Tibial nerve (tissue), 4 donors: ENCODE measurements around the gene PAIP2. TPM values are rescaled to one million over a fixed set of nuclear protein-coding genes. Genes with fewer than 3 reads are reported as not detected.

Experiments
- DNase-seq, 2 donors: peaks; one replicate each; pipeline ENCODE4 v3.0.0-alpha.2; 2019; ENCODE audit warnings: low spot score in 2 of 2
- H3K27ac ChIP-seq, 4 donors: fragments of 200-600 bp; sonication (generic) in 3 of 4; one replicate each; pipeline ENCODE4 v1.5.1; 2017 to 2019; ENCODE audit warnings: mild to moderate bottlenecking in 1 of 4
- H3K27me3 ChIP-seq, 2 donors: fragments of 200-600 bp; sonication (generic) in 1 of 2; one replicate each; pipeline versions ENCODE4 v1.5.1 to v1.6.0; 2017 to 2019
- H3K36me3 ChIP-seq, 3 donors: fragments of 200-600 bp; sonication (generic); one replicate each; pipeline ENCODE4 v1.5.1; 2018 to 2019
- H3K4me1 ChIP-seq, 4 donors: fragments of 200-600 bp; sonication (generic) in 3 of 4; one replicate each; pipeline ENCODE4 v1.5.1; 2017 to 2019
- H3K4me3 ChIP-seq, 4 donors: fragments of 200-600 bp; sonication (generic) in 3 of 4; one replicate each; pipeline ENCODE4 v1.5.1; 2017 to 2019; ENCODE audit warnings: mild to moderate bottlenecking in 1 of 4, moderate library complexity in 1 of 4
- H3K9me3 ChIP-seq, 4 donors: fragments of 200-600 bp; sonication (generic) in 3 of 4; one replicate each; pipeline ENCODE4 v1.5.1; 2017 to 2019
- EP300 ChIP-seq, 2 donors: sonication (generic); formaldehyde crosslinking; IDR thresholded peaks; one replicate each; pipeline ENCODE4 v1.6.1; 2017; ENCODE audit warnings: antibody characterized with exemption in 2 of 2, mild to moderate bottlenecking in 1 of 2
- POLR2A ChIP-seq, 2 donors: fragments of 450-650 bp; IDR thresholded peaks; one replicate each; pipeline ENCODE4 v1.6.1; 2017; ENCODE audit warnings: antibody characterized with exemption in 2 of 2, mild to moderate bottlenecking in 2 of 2, moderate library complexity in 2 of 2
- WGBS, 2 donors: methylation state at CpG; one replicate each; pipeline ENCODE4 v1.1.5; 2018; 5-methylcytosine and 5-hydroxymethylcytosine counted together
- total RNA-seq, 4 donors: library from RNA; depleted of rRNA; stranded (reverse); fragments of >200 nt; gene quantifications; one replicate each; pipeline ENCODE4 v1.1.0, GENCODE V29; 2016
- TF ChIP-seq, protein P1 (sequence below), 5 experiments: fragments of 200-600 bp in 3 of 5; fragments of 450-650 bp in 2 of 5; sonication (generic) in 3 of 5; IDR thresholded peaks; one replicate each; pipeline ENCODE4 v1.5.1; 2016 to 2019; ENCODE audit warnings: antibody characterized with exemption in 5 of 5, mild to moderate bottlenecking in 3 of 5, moderate library complexity in 2 of 5

PAIP2 gene
- total RNA-seq, 4 donors from 2014 or later: 70.6 to 99.2 (median 87.3) TPM

DNA sequence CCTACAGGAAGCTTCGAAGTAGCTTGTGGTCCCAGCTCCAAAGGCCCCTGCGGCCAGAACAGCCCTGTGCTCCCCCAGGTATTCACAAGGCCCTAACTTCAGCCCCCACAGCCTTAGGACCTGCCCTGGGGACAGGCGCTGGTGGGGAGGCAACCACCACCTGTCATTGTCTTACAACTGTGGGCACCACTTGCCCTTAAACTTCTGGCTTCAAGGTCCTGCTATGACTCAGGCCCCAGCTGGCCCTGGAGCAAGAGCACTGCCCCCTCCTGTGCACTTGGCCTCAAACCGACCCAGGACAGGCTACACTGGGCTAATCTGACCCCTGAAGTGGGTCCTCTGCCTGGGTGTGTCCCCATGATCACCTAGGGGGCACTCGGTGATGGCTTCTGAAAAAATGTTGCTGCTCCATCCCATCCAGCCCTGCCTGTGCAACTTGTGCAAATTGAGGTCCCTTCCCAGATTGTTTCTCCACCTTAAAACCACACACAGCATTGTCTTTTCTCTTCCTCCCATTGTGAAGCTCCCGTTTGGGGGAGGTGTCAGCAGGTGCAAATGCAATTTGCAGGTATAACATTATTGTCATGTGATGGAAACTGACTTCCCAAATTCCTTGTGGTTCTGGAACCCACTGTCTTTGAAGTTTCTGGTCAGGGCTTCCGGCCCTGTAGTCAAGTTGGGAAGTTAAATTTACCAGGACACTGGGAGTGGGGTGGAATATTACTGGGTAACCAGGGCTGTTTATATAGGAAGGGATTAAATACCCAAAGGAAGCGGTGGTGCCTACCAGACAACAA is 54.4 kb downstream of the PAIP2 start:
- Histone ChIP-seq H3K27me3 (peaks cover 0 to 35% of the 10 kb centered on the region in 2 donors), H3K4me1 (peaks cover 0 to 40% (median 15%) of the 10 kb centered on the region in 4 donors), H3K4me3 (no peak overlapping the region), H3K27ac (no peak overlapping the region), H3K36me3 (no peaks in the 10 kb centered on the region), H3K9me3 (no peaks in the 10 kb centered on the region)
- DNase-seq: no peak
- 87 to 89% methylated on average over 7 to 8 of the region's 8 CpGs for WGBS, 2 donors
- no peak for TF ChIP-seq POLR2A (IDR thresholded peaks at IDR 0.05)
- no peak for TF ChIP-seq EP300 (IDR thresholded peaks at IDR 0.05)
- TF ChIP-seq, protein P1, sequence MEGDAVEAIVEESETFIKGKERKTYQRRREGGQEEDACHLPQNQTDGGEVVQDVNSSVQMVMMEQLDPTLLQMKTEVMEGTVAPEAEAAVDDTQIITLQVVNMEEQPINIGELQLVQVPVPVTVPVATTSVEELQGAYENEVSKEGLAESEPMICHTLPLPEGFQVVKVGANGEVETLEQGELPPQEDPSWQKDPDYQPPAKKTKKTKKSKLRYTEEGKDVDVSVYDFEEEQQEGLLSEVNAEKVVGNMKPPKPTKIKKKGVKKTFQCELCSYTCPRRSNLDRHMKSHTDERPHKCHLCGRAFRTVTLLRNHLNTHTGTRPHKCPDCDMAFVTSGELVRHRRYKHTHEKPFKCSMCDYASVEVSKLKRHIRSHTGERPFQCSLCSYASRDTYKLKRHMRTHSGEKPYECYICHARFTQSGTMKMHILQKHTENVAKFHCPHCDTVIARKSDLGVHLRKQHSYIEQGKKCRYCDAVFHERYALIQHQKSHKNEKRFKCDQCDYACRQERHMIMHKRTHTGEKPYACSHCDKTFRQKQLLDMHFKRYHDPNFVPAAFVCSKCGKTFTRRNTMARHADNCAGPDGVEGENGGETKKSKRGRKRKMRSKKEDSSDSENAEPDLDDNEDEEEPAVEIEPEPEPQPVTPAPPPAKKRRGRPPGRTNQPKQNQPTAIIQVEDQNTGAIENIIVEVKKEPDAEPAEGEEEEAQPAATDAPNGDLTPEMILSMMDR (IDR thresholded peaks at IDR 0.05): no peak

DNA sequence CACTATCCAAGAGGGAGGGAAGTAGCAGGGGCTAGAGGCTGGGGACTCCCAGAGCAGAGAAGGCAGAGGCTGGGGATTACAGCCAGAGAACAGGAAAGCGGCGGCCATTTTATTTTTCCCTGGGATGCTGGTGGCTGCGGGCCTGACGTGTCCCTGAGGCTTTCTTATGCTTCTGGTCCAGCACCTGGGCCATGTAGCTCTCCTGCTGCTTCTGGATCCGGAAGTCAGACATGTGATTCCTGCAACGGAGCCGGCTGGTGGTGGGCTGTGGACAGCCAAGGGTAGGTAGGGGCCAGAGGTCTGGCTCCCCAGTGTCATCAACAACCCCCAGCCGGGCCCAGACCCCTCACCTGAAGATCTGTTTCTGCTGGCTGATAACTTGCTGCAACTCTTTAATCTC is 55.0 kb downstream of the PAIP2 start:
- H3K4me1 ChIP-seq: peaks cover 0 to 38% (median 12%) of the 10 kb centered on the region in 4 donors

DNA sequence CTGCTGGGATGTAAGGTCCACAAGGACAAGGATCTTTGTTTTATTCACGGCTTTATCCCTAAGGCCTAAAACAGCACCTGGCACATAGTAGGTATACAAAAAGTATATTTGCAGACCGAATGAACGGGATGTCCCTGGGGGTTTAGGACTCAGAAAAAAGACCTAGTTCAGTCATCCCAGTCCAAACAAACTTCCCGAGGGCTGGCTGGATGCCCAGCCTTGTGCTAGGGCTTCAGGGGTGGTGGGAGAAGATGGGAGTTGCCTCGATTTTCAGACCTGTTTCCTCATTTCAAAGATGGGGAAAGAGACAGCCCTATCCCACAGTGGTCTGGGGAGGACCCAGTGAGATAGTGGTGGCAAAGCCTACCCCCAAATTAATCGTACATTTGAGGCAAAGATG is 56.3 kb downstream of the PAIP2 start:
- DNase-seq: no peak
- Histone ChIP-seq H3K4me3 (no peak overlapping the region), H3K27me3 (peaks cover 0 to 30% of the 10 kb centered on the region in 2 donors), H3K4me1 (peaks cover 0 to 27% (median 10%) of the 10 kb centered on the region in 4 donors), H3K36me3 (no peaks in the 10 kb centered on the region), H3K9me3 (no peaks in the 10 kb centered on the region), H3K27ac (no peak overlapping the region)
- no peak for TF ChIP-seq EP300 (IDR thresholded peaks at IDR 0.05)
- no peak for TF ChIP-seq POLR2A (IDR thresholded peaks at IDR 0.05)
- TF ChIP-seq, protein P1 (IDR thresholded peaks at IDR 0.05): no peak
- 47 to 48% methylated on average over 6 of the region's 6 CpGs for WGBS, 2 donors

More for the DNA sequence above, 55.0 kb downstream of the PAIP2 start:
- Histone ChIP-seq H3K27ac (no peak overlapping the region), H3K36me3 (no peaks in the 10 kb centered on the region), H3K9me3 (no peaks in the 10 kb centered on the region), H3K4me3 (no peak overlapping the region), H3K27me3 (peaks cover 0 to 35% of the 10 kb centered on the region in 2 donors)
- no peak for DNase-seq
- WGBS, 2 donors: 84 to 88% methylated on average over 6 to 8 of the region's 8 CpGs
- TF ChIP-seq EP300 (IDR thresholded peaks at IDR 0.05): no peak
- TF ChIP-seq POLR2A (IDR thresholded peaks at IDR 0.05): no peak
- TF ChIP-seq, protein P1 (IDR thresholded peaks at IDR 0.05): no peak

DNA sequence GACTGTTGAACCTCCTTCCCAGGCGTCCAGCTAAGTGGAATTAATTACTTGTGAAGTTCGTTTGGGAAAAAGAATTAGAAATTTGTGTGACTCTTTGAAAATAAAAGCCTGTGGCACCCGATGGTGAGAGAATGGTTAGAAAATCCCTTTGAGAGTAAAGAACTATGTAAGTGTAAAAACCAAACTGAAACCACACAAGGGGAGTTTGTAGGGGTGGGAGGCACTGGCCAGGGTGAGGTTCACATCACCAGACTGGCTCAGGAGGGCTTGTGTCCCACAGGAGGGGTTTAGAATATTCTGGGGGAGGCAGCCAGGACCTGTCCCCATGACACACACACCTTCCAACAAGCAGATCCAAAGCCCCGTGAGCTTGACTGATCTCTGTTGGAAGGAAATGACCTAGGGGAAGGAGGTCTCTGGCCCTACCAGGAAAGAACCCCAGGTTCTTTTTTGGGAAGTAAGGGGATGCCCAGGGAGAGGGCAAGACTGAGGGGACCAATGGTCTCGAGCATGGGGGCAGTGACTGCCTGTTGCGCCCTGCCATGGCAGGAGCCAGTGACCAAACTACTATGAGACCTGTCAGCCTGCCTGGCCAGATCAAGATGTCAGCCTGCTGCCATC is 58.0 kb downstream of the PAIP2 start:
- H3K4me1 ChIP-seq: peaks cover 4 to 22% (median 11%) of the 10 kb centered on the region in 4 donors
- no peaks in the 10 kb centered on the region for H3K9me3 ChIP-seq
- TF ChIP-seq, protein P1 (IDR thresholded peaks at IDR 0.05): no peak
- H3K4me3 ChIP-seq: no peak overlapping the region
- no peaks in the 10 kb centered on the region for H3K36me3 ChIP-seq
- H3K27me3 ChIP-seq: peaks cover 0 to 14% of the 10 kb centered on the region in 2 donors
- WGBS, 2 donors: 83 to 85% methylated on average over 6 of the region's 6 CpGs
- no peak for DNase-seq
- no peak overlapping the region for H3K27ac ChIP-seq

DNA sequence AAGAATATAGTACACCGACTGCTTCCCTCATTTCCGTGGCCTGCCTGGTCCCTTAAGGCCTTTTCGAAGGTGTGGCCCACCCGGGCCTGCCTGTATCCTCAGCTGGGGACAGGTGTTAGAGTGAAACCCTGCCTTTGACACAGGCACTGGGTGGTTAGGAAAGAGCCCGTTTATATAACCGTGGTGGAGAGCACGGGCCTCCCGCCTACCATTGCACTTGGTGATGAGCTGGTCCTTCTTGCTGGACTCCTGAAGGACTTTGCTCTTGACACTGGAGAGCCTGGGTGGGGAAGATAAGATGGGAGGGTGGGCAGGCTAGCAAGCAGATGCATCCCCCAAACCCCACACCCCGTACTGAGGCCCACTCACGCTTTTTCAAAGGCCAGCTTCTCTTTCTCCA is 59.9 kb downstream of the PAIP2 start:
- Histone ChIP-seq H3K9me3 (no peaks in the 10 kb centered on the region), H3K27ac (no peak overlapping the region), H3K4me3 (no peak overlapping the region), H3K27me3 (no peaks in the 10 kb centered on the region), H3K4me1 (peaks cover 4 to 15% (median 11%) of the 10 kb centered on the region in 4 donors), H3K36me3 (no peaks in the 10 kb centered on the region)
- no peak for DNase-seq
- TF ChIP-seq, protein P1 (IDR thresholded peaks at IDR 0.05): no peak
- TF ChIP-seq EP300 (IDR thresholded peaks at IDR 0.05) (no peak), POLR2A (IDR thresholded peaks at IDR 0.05) (no peak)
- 87 to 95% methylated on average over 9 to 10 of the region's 10 CpGs for WGBS, 2 donors
